ENCODE results near the gene ARFRP1. TPM values are rescaled to one million over a fixed set of nuclear protein-coding genes. Genes with fewer than 3 reads are reported as not detected.
A peak's percentile ranks its signal among the peaks of the same experiment; 100 is the strongest.

ARFRP1 gene
- total and polyA plus RNA-seq, 2 of the 4 experiments (the other 2 are of a cell fraction), result 25.3 to 36.6 TPM

DNA sequence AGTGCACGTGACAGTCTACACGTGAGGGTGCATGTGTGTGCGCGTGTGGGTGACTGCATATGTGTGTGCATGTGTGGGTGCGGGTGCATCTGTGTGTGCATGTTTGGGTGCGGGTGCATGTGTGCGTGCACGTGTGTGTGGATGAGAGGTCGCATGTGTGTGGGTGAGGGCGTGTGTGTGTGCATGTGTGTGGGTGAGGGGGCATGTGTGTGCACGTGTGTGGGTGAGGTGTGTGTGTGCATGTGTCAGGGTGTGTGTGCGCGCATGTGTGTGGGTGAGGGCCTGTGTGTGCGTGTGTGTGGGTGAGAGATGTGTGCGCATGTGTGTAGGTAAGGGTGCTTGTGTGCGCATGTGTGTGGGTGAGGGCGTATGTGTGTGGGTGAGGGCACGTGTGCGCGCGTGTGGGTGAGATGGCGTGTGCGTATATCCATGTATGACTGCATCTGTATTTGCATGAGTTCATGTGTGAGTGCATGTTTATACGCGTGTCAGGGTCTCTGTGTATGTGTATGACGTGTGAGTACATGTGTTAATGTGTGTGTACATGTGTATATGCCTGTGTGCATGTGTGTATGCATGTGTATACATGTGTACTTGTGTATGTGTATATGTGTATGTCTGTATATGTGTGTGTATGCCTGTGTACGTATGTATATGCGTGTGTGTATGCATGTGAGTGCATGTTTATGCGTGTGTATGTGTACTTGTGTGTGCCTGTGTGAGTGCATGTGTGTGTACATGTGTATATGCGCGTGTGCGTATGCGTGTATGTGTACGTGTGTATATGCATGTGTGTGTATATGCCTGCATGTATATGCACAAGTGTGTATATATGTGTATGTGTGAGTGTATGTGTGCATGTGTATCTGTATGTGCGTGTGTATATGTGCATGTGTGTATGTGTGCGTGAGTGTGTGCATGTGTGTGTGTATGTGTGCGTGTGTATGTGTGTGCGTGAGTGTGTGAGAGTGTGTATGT, 24.6 kb upstream of the ARFRP1 start:
- in situ Hi-C loops (cut with MboI; ENCODE audit: low sequenced_read_pairs) (no loop called here), intact Hi-C loops (cut with micrococcal nuclease) (no loop called here), dilution Hi-C loops (cut with HindIII; ENCODE audit: low sequenced_read_pairs, unreplicated experiment) (no loop called here)
- no peak overlapping the region for H2BK20ac ChIP-seq (ENCODE audit: low read depth, low read length)
- H3K9me3 ChIP-seq (ENCODE audit: control insufficient read depth, insufficient read depth, low read length), result no peaks in the 10 kb centered on the region
- no peak overlapping the region for H3K4ac ChIP-seq (ENCODE audit: low read depth, low read length)
- DNase-seq (no peak), ATAC-seq (ENCODE audit: low read depth) (no peak)
- BruUV-seq (replicated peaks), result no TSS peak
- H2BK15ac ChIP-seq (ENCODE audit: low read depth, low read length), result no peak overlapping the region
- H3K18ac ChIP-seq (ENCODE audit: low read depth, low read length), result no peak overlapping the region
- H3K9me1 ChIP-seq (ENCODE audit: insufficient read depth, low read length), result peaks cover 19% of the 10 kb centered on the region
- H2BK120ac ChIP-seq (ENCODE audit: low read depth, low read length), result no peak overlapping the region
- H2AFZ ChIP-seq (replicated peaks; ENCODE audit: low read length, poor library complexity), result no peak overlapping the region
- no peak overlapping the region for H2AK5ac ChIP-seq (ENCODE audit: low read depth, low read length)
- H3K36me3 ChIP-seq (ENCODE audit: control insufficient read depth, insufficient read depth, low read length), result peaks cover 39% of the 10 kb centered on the region
- peaks cover 21 to 66% of the 10 kb centered on the region in 2 experiments for H3K79me1 ChIP-seq (ENCODE audit: low read depth in 1 of 2, low read length in 2 of 2)
- H3K23ac ChIP-seq (ENCODE audit: low read depth, low read length), result no peak overlapping the region
- H4K5ac ChIP-seq (ENCODE audit: low read depth, low read length), result no peak overlapping the region
- no peak overlapping the region for H3K9ac ChIP-seq (ENCODE audit: low read depth, low read length)
- H4K8ac ChIP-seq (ENCODE audit: low read depth in 2 of 2, low read length in 2 of 2), result no peak overlapping the region
- POLR2A ChIA-PET (ENCODE audit: unreplicated experiment), result no interaction called here
- no peak overlapping the region for H2BK5ac ChIP-seq (ENCODE audit: low read depth, low read length, poor library complexity, severe bottlenecking)
- H3K4me2 ChIP-seq (ENCODE audit: low read depth, low read length), result no peak overlapping the region
- no peak overlapping the region for H3K14ac ChIP-seq (replicated peaks; ENCODE audit: low read depth, low read length)
- no peaks in the 10 kb centered on the region for H3K27me3 ChIP-seq (ENCODE audit: control insufficient read depth, insufficient read depth, low read length)
- peaks cover 3% of the 10 kb centered on the region; the same call in 1 of the 2 replicates for H3K4me1 ChIP-seq (ENCODE audit: control insufficient read depth, insufficient read depth, low read length)
- no peak overlapping the region for H4K91ac ChIP-seq (ENCODE audit: insufficient read depth, low read depth, low read length)
- CTCF ChIA-PET, result no interaction called here
- no peak overlapping the region for H3K4me3 ChIP-seq (ENCODE audit: insufficient read depth, low read depth, low read length)
- peaks cover 45% of the 10 kb centered on the region for H4K20me1 ChIP-seq (ENCODE audit: insufficient read depth, low read length)
- TF ChIP-seq, protein P1, sequence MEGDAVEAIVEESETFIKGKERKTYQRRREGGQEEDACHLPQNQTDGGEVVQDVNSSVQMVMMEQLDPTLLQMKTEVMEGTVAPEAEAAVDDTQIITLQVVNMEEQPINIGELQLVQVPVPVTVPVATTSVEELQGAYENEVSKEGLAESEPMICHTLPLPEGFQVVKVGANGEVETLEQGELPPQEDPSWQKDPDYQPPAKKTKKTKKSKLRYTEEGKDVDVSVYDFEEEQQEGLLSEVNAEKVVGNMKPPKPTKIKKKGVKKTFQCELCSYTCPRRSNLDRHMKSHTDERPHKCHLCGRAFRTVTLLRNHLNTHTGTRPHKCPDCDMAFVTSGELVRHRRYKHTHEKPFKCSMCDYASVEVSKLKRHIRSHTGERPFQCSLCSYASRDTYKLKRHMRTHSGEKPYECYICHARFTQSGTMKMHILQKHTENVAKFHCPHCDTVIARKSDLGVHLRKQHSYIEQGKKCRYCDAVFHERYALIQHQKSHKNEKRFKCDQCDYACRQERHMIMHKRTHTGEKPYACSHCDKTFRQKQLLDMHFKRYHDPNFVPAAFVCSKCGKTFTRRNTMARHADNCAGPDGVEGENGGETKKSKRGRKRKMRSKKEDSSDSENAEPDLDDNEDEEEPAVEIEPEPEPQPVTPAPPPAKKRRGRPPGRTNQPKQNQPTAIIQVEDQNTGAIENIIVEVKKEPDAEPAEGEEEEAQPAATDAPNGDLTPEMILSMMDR (conservative IDR thresholded peaks at IDR 0.05; ENCODE audit: low read depth, low read length), result no peak
- TF ChIP-seq CEBPB (IDR thresholded peaks at IDR 0.05; ENCODE audit: low read depth, low read length), result no peak
- TF ChIP-seq, protein P2, sequence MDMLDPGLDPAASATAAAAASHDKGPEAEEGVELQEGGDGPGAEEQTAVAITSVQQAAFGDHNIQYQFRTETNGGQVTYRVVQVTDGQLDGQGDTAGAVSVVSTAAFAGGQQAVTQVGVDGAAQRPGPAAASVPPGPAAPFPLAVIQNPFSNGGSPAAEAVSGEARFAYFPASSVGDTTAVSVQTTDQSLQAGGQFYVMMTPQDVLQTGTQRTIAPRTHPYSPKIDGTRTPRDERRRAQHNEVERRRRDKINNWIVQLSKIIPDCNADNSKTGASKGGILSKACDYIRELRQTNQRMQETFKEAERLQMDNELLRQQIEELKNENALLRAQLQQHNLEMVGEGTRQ (IDR thresholded peaks at IDR 0.05; ENCODE audit: low read depth, low read length), result no peak
- TF ChIP-seq POLR2A (IDR thresholded peaks at IDR 0.05; ENCODE audit: low read depth, low read length), result no peak
- no peak for TF ChIP-seq FOS (IDR thresholded peaks at IDR 0.05; ENCODE audit: low read depth, low read length)
- TF ChIP-seq RAD21 (IDR thresholded peaks at IDR 0.05; ENCODE audit: low read length), result no peak
- no peak for TF ChIP-seq CHD1 (IDR thresholded peaks at IDR 0.05; ENCODE audit: low read depth, low read length)
- no peak for TF ChIP-seq MAZ (IDR thresholded peaks at IDR 0.05; ENCODE audit: borderline replicate concordance, low read depth, low read length)
- no peak for TF ChIP-seq NFE2L2 (IDR thresholded peaks at IDR 0.05; ENCODE audit: low read depth, low read length)
- WGBS, 2 experiments (ENCODE audit: extremely low coverage in 2 of 2, insufficient read length in 1 of 2), result 85% methylated on average over 25 of the region's 38 CpGs; no CpG with 5 or more reads in 1 of the 2 experiments
- H3K27ac ChIP-seq (ENCODE audit: insufficient read depth, low read length), result no peak overlapping the region
- peak overlapping the region; percentile 45 for H2AK9ac ChIP-seq (replicated peaks; ENCODE audit: low read depth, low read length, poor library complexity)
- H3K56ac ChIP-seq (ENCODE audit: extremely low read depth, insufficient read depth, low read length), result no peak overlapping the region
